Effector memory CD8-positive, alpha-beta T cell (primary cell): ENCODE results near the gene SOX9.

ENCODE experiments used
- ATAC-seq: fragments of 150-1000 bp; cut with Tn5 transposase; replicated peaks from 2 replicates; pipeline ENCODE4 v1.10.0; 2021; ENCODE audit warnings: mild to moderate bottlenecking, moderate library complexity
- DNase-seq, 3 experiments: peaks; one replicate each; pipeline ENCODE4 v3.0.0; 2021
- H3K27ac Mint-ChIP-seq, 2 donors: one replicate each; pipeline ENCODE4 v1.8.0; 2022; ENCODE audit warnings: mild to moderate bottlenecking in 2 of 2, mixed read lengths in 2 of 2, moderate library complexity in 2 of 2
- H3K27me3 Mint-ChIP-seq, 2 donors: one replicate each; pipeline ENCODE4 v1.8.0; 2022; ENCODE audit warnings: mixed read lengths in 2 of 2
- H3K36me3 Mint-ChIP-seq: one replicate; pipeline ENCODE4 v1.8.0; 2022; ENCODE audit warnings: mild to moderate bottlenecking, moderate library complexity, mixed read lengths; ENCODE audit not compliant: insufficient read depth
- H3K4me1 Mint-ChIP-seq, 2 donors: one replicate each; pipeline ENCODE4 v1.8.0; 2022; ENCODE audit warnings: low read depth in 2 of 2, mixed read lengths in 2 of 2
- H3K4me3 Mint-ChIP-seq, 2 donors: one replicate each; pipeline ENCODE4 v1.8.0; 2022; ENCODE audit warnings: mild to moderate bottlenecking in 2 of 2, mixed read lengths in 2 of 2, moderate library complexity in 2 of 2
- H3K9me3 Mint-ChIP-seq, 2 donors: one replicate each; pipeline ENCODE4 v1.8.0; 2022; ENCODE audit warnings: mixed read lengths in 2 of 2

The SOX9 gene

GRCh38 chr17:72165867-72166439 lies 45.1 kb downstream of the SOX9 start:
- no peak overlapping the region for H3K4me3 Mint-ChIP-seq
- no peak for DNase-seq
- ATAC-seq = no peak
- H3K4me1 Mint-ChIP-seq = no peaks in the 10 kb centered on the region
- H3K27ac Mint-ChIP-seq = no peak overlapping the region
- H3K36me3 Mint-ChIP-seq = no peaks in the 10 kb centered on the region
- H3K27me3 Mint-ChIP-seq = no peaks in the 10 kb centered on the region
- H3K9me3 Mint-ChIP-seq = peaks cover 5 to 15% of the 10 kb centered on the region in 2 donors

DNA sequence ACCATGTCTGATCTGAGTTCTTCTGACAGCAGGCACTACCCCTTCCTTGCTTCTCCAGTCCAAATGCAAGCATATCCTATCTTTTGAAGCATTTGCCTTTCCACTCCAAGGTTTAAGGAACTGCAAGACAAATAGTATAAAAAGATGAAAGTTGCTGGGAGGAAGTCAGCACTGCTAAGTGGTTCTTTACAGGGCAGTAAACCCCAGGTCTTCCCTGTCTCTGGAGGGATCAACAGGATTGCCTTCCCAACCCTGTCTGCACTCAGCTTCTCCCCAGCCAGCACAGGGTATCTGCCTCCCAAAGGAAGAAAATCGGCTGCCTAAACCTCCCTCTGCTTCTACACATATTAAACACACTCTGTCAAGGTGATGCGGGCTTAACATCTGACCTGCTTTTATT lies 46.8 kb downstream of the SOX9 start:
- Mint-ChIP-seq H3K9me3 (peaks cover 5 to 15% of the 10 kb centered on the region in 2 donors), H3K4me3 (no peak overlapping the region), H3K27me3 (no peaks in the 10 kb centered on the region), H3K27ac (no peak overlapping the region), H3K4me1 (no peaks in the 10 kb centered on the region), H3K36me3 (no peaks in the 10 kb centered on the region)
- ATAC-seq = no peak
- no peak for DNase-seq

DNA sequence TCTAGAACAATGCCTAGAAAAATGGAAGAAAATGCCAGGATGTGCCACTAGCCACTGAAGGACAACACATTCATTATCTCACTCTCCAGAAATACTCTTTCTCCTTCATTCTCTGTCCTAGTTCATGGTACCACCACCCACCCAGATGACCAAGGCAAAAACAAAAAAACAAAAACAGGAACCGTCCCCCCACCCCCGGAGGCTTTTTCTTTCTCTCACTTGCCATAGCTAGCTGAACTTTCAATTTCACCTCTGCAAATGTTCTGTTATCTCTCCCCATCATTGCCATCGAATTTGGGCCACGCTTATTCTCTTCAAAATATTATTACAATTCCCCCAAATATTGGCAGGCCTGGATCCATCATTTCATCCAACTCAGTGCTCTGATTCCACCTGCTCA lies 49.0 kb downstream of the SOX9 start:
- Mint-ChIP-seq H3K4me3 (no peak overlapping the region), H3K36me3 (no peaks in the 10 kb centered on the region), H3K9me3 (peaks cover 5 to 15% of the 10 kb centered on the region in 2 donors), H3K27me3 (no peaks in the 10 kb centered on the region), H3K4me1 (no peaks in the 10 kb centered on the region), H3K27ac (no peak overlapping the region)
- ATAC-seq (no peak), DNase-seq (no peak)

DNA sequence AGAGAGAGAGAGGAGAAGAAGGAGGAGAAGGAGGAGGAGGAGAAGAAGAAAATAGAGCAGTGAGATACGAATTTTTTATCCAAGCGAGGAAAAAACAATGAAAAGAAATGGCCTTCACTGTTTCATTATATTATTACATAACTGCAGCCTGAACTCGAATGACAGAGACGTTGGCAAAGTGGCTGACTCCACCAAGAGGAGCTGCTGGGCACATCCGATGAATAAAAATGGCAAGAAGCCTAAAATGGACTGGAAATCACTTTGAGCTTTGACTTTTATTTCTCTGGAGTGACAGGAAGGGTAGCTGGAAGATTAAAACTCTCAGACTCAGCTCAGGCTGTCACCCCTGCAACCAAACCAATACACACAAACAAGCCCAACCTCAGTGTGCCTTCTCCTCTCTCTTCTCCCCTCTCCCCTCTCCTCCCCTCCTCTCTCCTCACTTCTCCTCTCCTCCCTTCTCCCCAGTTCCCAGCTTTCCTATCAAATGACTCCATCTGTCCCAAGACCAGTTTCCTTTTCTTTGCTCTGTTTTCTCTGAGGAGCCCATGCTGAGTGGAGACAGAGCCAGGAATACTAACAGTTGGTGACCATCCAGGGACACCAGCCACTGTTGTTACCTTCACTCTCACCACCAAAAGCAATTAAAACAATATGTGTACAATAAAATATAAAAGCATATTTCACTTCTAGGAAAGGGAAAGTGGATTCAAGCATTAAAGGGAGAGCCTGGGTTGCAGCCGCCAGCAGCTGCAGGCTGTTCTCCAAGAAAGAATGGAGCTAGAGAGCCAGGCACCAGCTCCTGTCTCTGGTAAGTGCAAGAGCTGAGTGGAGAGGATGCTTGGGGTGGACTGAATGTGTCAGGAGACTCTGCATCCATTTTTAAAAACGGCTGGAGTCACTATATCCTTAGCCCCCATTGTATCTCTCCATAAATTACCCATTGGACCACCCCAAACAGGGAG lies 51.2 kb downstream of the SOX9 start:
- Mint-ChIP-seq H3K4me3 (no peak overlapping the region), H3K27me3 (peaks cover 0 to 5% of the 10 kb centered on the region in 2 donors), H3K27ac (no peak overlapping the region), H3K36me3 (no peaks in the 10 kb centered on the region), H3K4me1 (no peaks in the 10 kb centered on the region), H3K9me3 (peaks cover 8 to 13% of the 10 kb centered on the region in 2 donors)
- no peak for DNase-seq
- ATAC-seq = no peak

GRCh38 chr17:72173499-72174116 lies 52.8 kb downstream of the SOX9 start:
- H3K36me3 Mint-ChIP-seq = no peaks in the 10 kb centered on the region
- H3K4me1 Mint-ChIP-seq = no peaks in the 10 kb centered on the region
- H3K4me3 Mint-ChIP-seq = no peak overlapping the region
- no peak overlapping the region for H3K27ac Mint-ChIP-seq
- peaks cover 0 to 5% of the 10 kb centered on the region in 2 donors for H3K27me3 Mint-ChIP-seq
- DNase-seq (no peak), ATAC-seq (no peak)
- peaks cover under 1 to 3% of the 10 kb centered on the region in 2 donors for H3K9me3 Mint-ChIP-seq

DNA sequence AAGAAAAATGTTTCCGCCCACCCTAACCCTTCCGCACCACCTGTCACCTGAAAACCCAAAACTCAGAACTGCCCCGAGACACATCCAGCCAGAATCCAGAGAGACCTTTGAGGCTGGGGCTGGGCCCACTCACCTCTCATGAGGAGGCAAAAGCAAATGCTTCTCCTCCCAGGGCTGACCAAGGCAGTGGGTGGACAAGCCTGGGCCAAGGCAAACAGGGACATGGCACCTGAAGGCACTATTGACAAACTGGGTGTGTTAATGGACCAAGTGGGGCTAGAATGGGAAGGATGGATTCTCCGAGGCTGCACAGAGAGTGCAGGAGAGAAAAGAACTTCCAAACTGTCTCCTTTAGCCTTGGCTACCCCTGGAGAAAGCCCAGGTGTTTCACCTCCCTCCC lies 54.4 kb downstream of the SOX9 start:
- Mint-ChIP-seq H3K4me1 (no peaks in the 10 kb centered on the region), H3K36me3 (no peaks in the 10 kb centered on the region), H3K9me3 (peaks cover 0 to 3% of the 10 kb centered on the region in 2 donors), H3K27me3 (peaks cover 0 to 5% of the 10 kb centered on the region in 2 donors), H3K4me3 (no peak overlapping the region), H3K27ac (no peak overlapping the region)
- no peak for ATAC-seq
- no peak for DNase-seq
